Suppressor macrophage treated with lipopolysaccharide for 4 hours (primary cell): Measurements from ENCODE around the gene HIGD1A.

ENCODE experiments used
- DNase-seq: peaks from one replicate; pipeline ENCODE4 v3.0.0-alpha.2; 2020

HIGD1A gene

GRCh38 chr3:42796332-42796885 is 7.9 kb downstream of the HIGD1A start:
- no peak for DNase-seq

DNA sequence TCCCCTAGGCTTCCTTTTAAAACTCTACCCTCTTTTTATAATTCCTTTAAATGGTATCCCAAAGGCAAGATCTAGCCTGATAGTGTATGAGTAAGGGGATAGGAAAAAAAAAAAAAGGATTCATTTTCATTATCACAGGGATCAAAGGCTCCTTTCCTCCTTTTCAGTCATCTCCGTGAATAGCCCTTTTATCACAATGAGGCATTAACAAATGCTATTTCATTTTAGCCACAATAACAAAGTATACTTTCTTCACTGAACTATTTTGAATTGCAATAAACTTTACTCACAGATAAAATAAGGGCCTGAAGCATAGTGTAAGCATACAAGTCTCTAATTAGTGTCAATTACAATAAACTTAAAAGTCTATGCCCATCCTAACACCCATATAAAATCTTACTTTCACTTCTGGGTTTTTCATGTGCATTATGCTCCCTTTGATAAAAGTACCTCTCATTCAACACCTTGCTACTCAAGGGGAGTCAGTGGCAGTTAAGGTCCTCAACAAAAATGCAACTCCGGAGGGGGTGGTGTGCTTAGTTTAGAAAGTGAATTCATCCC is 8.6 kb downstream of the HIGD1A start:
- no peak for DNase-seq

GRCh38 chr3:42790714-42791229 is 13.5 kb downstream of the HIGD1A start:
- no peak for DNase-seq

- no peak for DNase-seq
Measured at GRCh38 chr3:42786631-42787030, 17.7 kb downstream of the HIGD1A start.

- DNase-seq, result no peak
Measured at GRCh38 chr3:42786212-42786611, 18.1 kb downstream of the HIGD1A start.

DNA sequence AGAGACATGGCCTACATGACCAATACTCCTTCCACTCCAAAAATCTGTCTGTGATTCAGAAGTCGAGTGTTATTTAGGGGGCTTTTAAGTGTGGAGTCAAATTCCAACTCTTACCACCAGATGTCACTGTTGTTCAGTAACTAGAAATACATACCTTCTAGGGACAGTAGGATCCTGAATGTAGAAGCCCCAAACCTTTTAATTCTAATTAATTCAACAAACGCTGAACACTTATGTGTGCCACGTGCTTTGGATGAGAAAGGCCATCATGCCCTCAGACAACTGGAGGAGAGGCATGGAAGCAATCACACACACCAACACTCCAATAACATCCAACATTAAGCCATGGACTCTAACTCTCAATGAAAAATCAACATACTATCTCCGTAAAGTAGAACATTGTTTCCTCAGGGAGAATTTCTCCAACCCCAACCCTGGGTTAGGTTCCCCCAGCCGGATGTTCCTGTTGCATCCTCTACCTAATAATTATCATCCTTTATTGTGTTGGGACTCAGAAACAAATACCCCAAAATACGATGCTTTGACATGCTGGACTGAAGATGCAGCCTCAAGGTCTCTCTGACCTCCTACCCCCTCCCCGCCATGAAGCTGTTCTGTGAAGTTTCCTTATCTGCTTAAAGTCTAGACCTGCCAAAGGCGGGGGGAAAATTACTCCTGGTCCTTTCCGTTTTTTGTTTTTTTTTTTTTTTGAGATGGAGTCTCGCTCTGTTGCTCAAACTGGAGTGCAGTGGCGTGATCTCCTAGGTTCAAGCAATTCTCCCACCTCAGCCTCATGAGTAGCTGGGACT is 23.2 kb downstream of the HIGD1A start:
- peak; percentile 84 for DNase-seq

DNA sequence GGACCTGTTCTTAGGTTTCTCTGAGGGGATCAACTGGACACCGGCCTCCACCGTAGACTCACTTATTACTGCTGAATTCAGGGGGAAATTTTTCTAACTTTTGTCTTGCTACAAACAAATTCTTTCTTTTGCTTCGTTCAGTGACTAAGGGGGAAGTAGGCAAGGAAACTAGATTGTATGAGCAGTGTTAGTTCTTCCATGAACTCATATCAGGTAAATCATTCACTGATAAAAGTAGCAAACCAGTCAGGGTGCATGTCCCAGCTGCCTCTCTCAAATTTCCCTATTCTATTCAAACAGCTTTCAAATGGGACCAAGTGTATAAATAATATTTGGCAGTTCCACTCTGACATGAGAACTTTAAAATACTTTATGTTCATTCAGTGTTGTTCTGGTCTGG is 23.9 kb downstream of the HIGD1A start:
- no peak for DNase-seq

GRCh38 chr3:42778644-42779043 is 25.6 kb downstream of the HIGD1A start:
- no peak for DNase-seq

DNA sequence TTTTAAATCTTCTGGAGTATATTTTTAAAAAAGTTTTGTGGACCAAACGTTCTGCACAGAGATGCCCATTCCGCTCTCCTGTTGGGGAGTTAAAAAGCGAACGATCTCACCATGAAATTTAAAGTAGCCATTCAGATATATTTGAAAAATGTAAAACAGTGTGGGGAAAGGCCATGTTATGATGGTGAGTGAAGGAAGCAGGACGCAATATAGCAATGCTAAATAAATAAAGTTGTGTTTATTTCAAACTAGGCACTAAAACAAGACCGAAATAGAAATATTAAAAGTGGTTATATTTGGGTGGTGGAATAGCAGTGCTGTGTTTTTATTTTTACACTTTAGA is 30.9 kb downstream of the HIGD1A start:
- no peak for DNase-seq

DNA sequence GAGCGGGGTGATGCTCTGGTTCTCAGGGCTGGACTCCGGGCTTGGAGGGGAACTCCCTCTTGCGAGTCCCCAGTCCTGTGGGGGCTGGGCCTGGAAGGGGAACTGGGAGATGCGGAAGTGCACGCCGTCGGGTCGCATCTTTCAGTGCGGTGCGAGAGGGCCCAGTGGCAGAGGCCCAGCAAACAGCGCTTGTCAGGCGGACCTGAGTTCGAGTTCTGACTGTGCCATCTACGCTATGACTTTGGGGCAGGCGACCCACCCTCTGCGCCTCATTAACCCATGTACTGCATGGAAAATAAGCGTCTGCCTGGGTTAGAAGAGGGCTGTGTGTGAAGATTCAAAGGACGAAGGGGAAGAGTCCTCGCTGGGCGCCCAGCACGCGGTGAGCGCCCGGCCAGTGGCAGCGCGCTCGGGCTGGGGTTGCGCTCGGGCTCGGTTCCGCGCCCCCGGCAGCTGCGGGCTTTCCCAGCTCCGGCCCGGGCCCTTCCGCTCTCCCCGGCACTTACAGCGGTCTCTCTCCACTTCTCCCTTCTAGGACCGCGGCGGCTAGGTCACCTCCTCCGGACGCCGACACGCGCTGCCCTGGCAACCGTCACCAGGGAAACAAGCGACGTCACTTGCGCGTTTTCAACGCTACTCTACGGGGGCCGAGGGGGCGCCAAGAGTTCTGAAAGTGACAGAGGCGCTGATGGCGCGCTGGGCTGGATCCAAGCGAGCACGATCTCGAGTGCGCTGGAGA is 31.5 kb downstream of the HIGD1A start, which contains the start of gene CCDC13:
TSS of gene CCDC13 (minus strand) at position 584 of the 739 bp plus-strand sequence. CDS start 14,908 bp downstream, outside the sequence.
- DNase-seq, result peak; percentile 96

DNA sequence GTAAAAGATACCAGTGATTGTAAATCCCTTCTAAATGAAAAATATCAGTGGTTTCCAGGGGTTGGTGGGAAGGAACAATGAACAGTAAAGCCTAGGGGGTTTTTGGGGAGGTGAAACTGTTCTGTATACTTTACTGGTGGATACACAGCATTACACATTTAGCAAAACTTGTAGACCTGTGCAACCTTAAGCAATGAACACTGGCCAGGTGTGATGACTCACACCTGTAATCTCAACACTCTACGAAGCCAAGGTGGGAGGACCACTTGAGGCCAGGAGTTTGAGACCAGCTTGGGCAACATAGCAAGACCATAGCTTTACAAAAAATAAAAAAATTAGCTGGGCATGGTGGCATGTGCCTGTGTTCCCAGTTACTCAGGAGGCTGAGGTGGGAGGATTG is 33.0 kb downstream of the HIGD1A start:
- no peak for DNase-seq

DNA sequence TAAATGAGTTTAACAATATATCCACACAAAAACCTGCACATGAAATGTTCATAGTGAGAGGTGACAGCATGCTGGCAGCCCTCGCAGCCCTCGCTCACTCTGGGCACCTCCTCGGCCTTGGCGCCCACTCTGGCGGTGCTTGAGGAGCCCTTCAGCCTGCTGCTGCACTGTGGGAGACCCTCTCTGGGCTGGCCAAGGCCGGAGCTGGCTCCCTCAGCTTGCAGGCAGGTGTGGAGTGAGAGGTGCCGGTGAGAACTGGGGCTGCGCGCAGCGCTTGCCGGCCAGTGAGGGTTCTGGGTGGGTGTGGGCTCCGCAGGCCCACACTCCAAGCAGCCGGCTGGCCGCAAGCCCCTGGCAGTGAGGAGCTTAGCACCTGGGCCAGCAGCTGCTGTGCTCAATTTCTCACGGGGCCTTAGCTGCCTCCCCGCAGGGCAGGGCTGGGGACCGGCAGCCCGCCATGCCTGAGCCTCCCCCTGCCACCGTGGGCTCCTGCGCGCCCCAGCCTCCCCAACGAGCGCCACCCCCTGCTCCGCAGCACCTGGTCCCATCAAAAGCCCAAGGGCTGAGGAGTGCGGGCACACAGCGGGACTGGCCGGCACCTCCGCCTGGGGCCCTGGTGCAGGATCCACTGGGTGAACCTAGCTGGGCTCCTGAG is 34.7 kb downstream of the HIGD1A start:
- DNase-seq, result no peak

GRCh38 chr3:42764561-42765295 is 39.6 kb downstream of the HIGD1A start:
- peak; percentile 70 for DNase-seq

DNA sequence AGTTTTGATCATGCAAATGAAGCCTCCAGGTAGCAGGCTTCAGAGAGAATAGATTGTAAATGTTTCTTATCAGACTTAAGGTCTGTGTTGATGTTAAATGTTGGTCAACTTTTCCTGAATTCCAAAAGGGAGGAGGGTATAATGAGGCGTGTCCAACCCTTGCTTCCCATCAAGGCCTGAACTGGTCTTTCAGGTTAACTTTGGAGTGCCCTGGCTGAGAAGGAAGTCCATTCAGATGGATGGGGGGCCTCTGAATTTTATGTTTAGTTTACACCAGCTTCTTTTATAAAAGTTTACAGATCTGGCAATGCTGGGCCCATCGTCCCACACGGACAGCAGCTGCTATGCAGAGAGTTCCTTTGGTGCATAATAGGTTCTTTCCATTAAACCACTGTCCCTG is 40.2 kb downstream of the HIGD1A start:
- DNase-seq, result no peak

GRCh38 chr3:42763021-42763420 is 41.3 kb downstream of the HIGD1A start:
- peak; percentile 32 for DNase-seq

DNA sequence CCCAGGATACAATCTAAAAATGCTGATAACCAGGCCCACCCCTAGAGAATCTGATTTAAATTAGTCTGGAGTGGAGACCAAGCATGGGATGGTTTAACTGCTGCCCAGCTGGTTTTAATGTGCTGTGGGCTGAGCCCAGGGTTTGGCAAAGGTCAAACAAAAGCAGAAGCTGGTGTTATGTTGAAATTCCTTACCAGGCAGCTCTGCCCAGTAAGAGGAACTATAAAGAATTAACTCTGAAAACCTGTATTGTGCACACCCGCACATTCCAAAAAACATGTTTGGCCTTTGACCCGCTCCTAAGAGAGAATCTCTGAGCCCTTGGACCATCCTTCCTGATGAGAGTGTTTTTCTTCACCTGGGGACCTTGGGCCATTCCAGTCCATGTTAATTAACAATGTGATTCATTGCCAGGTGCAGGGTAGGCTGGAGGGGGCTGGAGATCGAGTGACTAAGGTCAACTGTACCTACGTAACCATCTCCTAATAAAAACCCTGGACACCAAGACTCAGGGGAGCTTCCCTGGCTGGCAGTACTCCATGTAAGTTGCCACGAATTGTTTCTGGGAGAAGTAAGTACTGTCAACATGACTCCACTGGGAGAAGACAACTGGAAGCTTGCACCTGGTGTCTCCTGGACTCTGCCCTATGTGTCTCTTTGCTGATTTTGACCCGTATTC is 42.1 kb downstream of the HIGD1A start:
- peak; percentile 84 for DNase-seq

DNA sequence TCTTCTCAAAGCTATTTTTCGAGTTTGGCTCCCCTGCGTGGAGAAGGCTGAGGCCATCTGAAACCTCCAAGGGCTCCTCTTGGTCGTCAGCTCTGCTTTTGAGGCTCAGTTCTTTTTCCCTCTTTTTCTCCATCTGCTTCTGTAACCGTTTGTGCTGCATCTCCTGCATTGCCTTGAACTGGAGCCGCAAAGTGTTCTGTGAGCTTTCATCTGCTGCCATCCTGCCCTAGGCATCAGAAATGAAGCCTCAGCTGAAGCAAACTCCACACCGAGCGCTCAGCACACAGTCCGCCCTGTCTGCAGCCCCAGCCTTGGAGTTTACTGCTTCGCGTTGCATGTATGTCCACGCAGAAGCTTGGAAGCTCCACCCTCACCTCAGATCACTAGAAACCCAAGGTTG is 46.2 kb downstream of the HIGD1A start:
- DNase-seq, result no peak

DNA sequence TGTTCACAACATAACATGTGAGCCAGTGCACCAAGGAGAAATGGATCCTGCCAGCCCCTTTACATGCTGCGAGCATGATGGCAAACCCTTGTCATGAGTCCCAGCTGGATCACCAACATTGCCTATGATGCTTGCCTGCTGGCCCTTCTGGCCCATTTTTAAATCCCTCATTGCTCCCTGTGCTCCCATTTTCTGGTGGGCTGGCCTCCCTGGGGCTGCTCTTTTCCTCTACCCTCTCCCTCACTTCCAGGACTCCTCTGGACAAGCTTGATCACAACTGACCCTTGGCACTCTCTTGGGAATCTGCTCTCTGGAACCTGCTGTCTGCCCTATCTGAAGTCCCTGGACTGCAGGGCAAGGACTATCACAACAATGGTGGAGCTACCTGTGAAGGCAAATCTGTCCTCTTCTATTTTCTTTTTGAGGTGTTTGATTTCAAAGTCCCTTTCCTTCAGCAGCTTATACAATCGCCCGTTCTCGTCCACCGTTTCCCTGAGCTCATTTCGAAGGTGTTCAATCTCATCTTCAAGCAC is 47.5 kb downstream of the HIGD1A start:
- no peak for DNase-seq

DNA sequence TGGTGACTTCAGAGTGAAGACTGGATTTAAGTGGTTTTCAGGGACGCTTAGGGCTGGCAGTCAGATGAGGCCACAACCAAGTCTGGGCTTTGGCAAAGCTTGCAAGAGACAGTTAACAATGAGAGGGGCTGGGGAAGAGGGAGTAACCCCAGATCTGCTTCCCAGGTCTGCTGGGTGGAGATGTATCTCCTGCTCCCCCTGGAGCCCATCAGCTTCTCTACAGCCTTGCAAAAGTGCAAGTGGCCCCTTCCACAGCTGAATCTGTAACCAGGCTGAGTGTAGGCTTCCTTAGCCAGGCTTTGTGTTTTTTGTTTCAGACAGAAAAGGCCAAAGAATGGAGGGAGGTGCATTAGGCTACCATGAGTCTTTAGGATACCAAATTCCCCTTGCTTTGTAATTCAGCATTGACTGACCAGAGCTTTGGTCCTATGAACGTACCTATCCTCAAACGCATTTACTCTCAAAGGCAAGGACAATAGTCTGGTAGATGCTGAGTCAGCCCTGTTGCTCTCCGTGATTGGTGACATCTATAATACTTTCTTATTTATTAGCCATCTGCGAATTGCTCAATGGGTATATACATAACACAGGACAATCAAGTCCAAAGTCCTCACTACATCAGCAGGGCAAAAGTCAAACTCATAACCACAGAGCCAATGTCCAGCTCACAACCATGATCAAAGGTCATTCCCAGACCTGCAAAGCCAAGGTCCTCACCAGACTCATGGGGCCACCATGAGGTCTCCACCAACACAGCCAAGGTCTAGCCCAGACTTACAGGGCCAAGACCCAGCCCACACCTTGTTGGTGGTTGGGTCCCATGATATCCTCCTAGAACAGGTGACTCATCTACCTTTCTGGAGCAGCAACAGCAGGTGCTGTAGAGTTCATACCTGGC is 48.4 kb downstream of the HIGD1A start:
- peak; percentile 30 for DNase-seq

GRCh38 chr3:42753757-42754156 is 50.5 kb downstream of the HIGD1A start:
- no peak for DNase-seq
